ENCODE results near the gene FANCL. TPM values are rescaled to one million over a fixed set of nuclear protein-coding genes. Genes with fewer than 3 reads are reported as not detected.

The FANCL gene
- polyA plus RNA-seq, 2 of the 4 experiments (the other 2 are of a cell fraction): 34.1 to 68.8 TPM

GRCh38 chr2:58138396-58139030 lies 102.6 kb downstream of the FANCL start:
- H3K9me3 ChIP-seq: no peaks in the 10 kb centered on the region
- FAIRE-seq (no peak), DNase-seq (ENCODE audit: low read depth in 1 of 2, low spot score in 1 of 2) (no peak), ATAC-seq (no peak)
- H3K27ac ChIP-seq: no peak overlapping the region
- ChIA-PET CTCF (no interaction called here), POLR2A (no interaction called here)
- TF ChIP-seq FOSL2 (IDR thresholded peaks at IDR 0.05) (no peak), FOSL2 (CRISPR knock-in tag; IDR thresholded peaks at IDR 0.05) (no peak), EHF (CRISPR knock-in tag; IDR thresholded peaks at IDR 0.05) (no peak), SREBF2 (IDR thresholded peaks at IDR 0.05) (no peak), ZNF302 (CRISPR knock-in tag; IDR thresholded peaks at IDR 0.05) (no peak), JUN (IDR thresholded peaks at IDR 0.05) (no peak), CBX2 (IDR thresholded peaks at IDR 0.05; ENCODE audit: borderline replicate concordance, low read depth) (no peak), CBX8 (IDR thresholded peaks at IDR 0.05) (no peak), CHD2 (IDR thresholded peaks at IDR 0.05; ENCODE audit: low read length, partially characterized antibody) (no peak), NR3C1 (IDR thresholded peaks at IDR 0.05) (no peak), CEBPB (IDR thresholded peaks at IDR 0.05) (no peak), HEYL (CRISPR knock-in tag; IDR thresholded peaks at IDR 0.05) (no peak), GATA3 (IDR thresholded peaks at IDR 0.05; ENCODE audit: borderline replicate concordance) (no peak), RCOR1 (IDR thresholded peaks at IDR 0.05; ENCODE audit: low read depth, low read length) (no peak), SMC3 (IDR thresholded peaks at IDR 0.05) (no peak), RNF2 (IDR thresholded peaks at IDR 0.05; ENCODE audit: borderline replicate concordance, low read depth) (no peak), KDM5A (IDR thresholded peaks at IDR 0.05) (no peak), ATOH8 (CRISPR knock-in tag; IDR thresholded peaks at IDR 0.05; ENCODE audit: low read depth) (no peak), ZSCAN20 (CRISPR knock-in tag; IDR thresholded peaks at IDR 0.05) (no peak)
- TF ChIP-seq, protein P1, sequence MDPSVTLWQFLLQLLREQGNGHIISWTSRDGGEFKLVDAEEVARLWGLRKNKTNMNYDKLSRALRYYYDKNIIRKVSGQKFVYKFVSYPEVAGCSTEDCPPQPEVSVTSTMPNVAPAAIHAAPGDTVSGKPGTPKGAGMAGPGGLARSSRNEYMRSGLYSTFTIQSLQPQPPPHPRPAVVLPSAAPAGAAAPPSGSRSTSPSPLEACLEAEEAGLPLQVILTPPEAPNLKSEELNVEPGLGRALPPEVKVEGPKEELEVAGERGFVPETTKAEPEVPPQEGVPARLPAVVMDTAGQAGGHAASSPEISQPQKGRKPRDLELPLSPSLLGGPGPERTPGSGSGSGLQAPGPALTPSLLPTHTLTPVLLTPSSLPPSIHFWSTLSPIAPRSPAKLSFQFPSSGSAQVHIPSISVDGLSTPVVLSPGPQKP (IDR thresholded peaks at IDR 0.05; ENCODE audit: low read depth, low read length): no peak
- H3K4me3 ChIP-seq: no peak overlapping the region
- H3K4me2 ChIP-seq: no peak overlapping the region
- WGBS (ENCODE audit: missing lambda C conversion rate): 89% methylated on average over 3 of the region's 3 CpGs
- peaks cover 9% of the 10 kb centered on the region; the same call in 2 of the 3 replicates for H3K4me1 ChIP-seq

DNA sequence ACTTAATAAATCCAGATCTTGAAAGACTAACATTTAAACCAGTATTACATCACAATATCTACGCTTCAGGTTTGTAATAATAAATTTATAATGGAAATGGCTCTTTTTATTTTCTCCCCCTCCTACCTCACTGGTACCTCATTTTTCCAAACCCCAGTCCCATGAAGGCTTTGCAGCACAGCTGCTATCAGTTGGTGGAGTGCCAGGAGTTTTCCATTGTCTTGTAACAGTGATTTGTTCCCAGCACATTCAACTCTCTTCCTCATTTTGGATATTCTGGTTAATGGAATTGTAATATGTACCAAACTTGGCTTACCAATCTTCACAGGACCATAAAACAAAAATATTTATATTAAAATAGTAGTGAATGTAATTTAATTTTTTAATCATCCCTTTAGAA lies 103.3 kb downstream of the FANCL start:
- ChIA-PET CTCF (no interaction called here), POLR2A (no interaction called here)

More for the DNA sequence above, 103.3 kb downstream of the FANCL start:
- FAIRE-seq: no peak
- Histone ChIP-seq H3K4me3 (no peak overlapping the region), H3K4me2 (no peak overlapping the region), H3K27ac (no peak overlapping the region), H3K4me1 (peaks cover 13% of the 10 kb centered on the region; the same call in 2 of the 3 replicates), H3K9me3 (no peaks in the 10 kb centered on the region)
- no peak for ATAC-seq
- TF ChIP-seq POLR2A (IDR thresholded peaks at IDR 0.05; ENCODE audit: low read length): no peak
- TF ChIP-seq JUNB (IDR thresholded peaks at IDR 0.05): no peak
- no peak for TF ChIP-seq TP53 (CRISPR knock-in tag; IDR thresholded peaks at IDR 0.05)
- TF ChIP-seq RCOR1 (IDR thresholded peaks at IDR 0.05; ENCODE audit: low read depth, low read length): no peak
- TF ChIP-seq SREBF2 (IDR thresholded peaks at IDR 0.05): no peak
- TF ChIP-seq NR3C1 (IDR thresholded peaks at IDR 0.05): no peak
- no peak for TF ChIP-seq PBX3 (IDR thresholded peaks at IDR 0.05)
- no peak for TF ChIP-seq ZNF302 (CRISPR knock-in tag; IDR thresholded peaks at IDR 0.05)
- no peak for TF ChIP-seq PHF8 (IDR thresholded peaks at IDR 0.05; ENCODE audit: borderline replicate concordance, low read depth)
- no peak for TF ChIP-seq CBX2 (IDR thresholded peaks at IDR 0.05; ENCODE audit: borderline replicate concordance, low read depth)
- DNase-seq (ENCODE audit: low read depth in 1 of 2, low spot score in 1 of 2): no peak
- WGBS (ENCODE audit: missing lambda C conversion rate): 93% methylated on average over 1 of the region's 1 CpG

Measured in A549 (cell line).